A549 (cell line): Measurements from ENCODE around the gene RALBP1.

Experiments
- FOSL2 ChIP-seq, 2 experiments: fragments of 450-650 bp in 1 of 2; fragments of >200 bp in 1 of 2; sonication (Bioruptor Twin) in 1 of 2; formaldehyde crosslinking; IDR thresholded peaks; 2 replicates each; pipeline versions ENCODE4 v1.5.0 to v1.6.1; 2016 to 2020; ENCODE audit warnings: mild to moderate bottlenecking in 1 of 2, moderate library complexity in 1 of 2
- POLR2A ChIP-seq: IDR thresholded peaks from 2 replicates; pipeline ENCODE4 v1.6.1; 2012; ENCODE audit warnings: mild to moderate bottlenecking, low read length
- RARB ChIP-seq: fragments of 250-450 bp; sonication (Bioruptor Pico); IDR thresholded peaks from 2 replicates; pipeline ENCODE4 v1.8.0; 2021; ENCODE audit warnings: mild to moderate bottlenecking, moderate library complexity
- RCOR1 ChIP-seq: fragments of 150-350 bp; IDR thresholded peaks from 2 replicates; pipeline ENCODE4 v1.6.1; 2014; ENCODE audit warnings: antibody characterized with exemption, low read length, low read depth
- TF ChIP-seq, protein P1 (sequence below): IDR thresholded peaks from 2 replicates; pipeline ENCODE4 v1.6.1; 2012
- TF ChIP-seq, protein P2 (sequence below): fragments of >200 bp; sonication (Bioruptor Twin); formaldehyde crosslinking; IDR thresholded peaks from 3 replicates; pipeline ENCODE4 v1.5.1; 2016

GRCh38 chr18:9513971-9514512 lies 38.7 kb downstream of the RALBP1 start:
- TF ChIP-seq, protein P1, sequence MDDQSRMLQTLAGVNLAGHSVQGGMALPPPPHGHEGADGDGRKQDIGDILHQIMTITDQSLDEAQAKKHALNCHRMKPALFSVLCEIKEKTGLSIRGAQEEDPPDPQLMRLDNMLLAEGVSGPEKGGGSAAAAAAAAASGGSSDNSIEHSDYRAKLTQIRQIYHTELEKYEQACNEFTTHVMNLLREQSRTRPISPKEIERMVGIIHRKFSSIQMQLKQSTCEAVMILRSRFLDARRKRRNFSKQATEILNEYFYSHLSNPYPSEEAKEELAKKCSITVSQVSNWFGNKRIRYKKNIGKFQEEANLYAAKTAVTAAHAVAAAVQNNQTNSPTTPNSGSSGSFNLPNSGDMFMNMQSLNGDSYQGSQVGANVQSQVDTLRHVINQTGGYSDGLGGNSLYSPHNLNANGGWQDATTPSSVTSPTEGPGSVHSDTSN = no peak; the same call in 1 of the 2 replicates
- TF ChIP-seq, protein P2, sequence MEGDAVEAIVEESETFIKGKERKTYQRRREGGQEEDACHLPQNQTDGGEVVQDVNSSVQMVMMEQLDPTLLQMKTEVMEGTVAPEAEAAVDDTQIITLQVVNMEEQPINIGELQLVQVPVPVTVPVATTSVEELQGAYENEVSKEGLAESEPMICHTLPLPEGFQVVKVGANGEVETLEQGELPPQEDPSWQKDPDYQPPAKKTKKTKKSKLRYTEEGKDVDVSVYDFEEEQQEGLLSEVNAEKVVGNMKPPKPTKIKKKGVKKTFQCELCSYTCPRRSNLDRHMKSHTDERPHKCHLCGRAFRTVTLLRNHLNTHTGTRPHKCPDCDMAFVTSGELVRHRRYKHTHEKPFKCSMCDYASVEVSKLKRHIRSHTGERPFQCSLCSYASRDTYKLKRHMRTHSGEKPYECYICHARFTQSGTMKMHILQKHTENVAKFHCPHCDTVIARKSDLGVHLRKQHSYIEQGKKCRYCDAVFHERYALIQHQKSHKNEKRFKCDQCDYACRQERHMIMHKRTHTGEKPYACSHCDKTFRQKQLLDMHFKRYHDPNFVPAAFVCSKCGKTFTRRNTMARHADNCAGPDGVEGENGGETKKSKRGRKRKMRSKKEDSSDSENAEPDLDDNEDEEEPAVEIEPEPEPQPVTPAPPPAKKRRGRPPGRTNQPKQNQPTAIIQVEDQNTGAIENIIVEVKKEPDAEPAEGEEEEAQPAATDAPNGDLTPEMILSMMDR = no peak
- no peak for TF ChIP-seq RCOR1
- no peak for TF ChIP-seq POLR2A
- TF ChIP-seq RARB (CRISPR knock-in tag) = no peak
- TF ChIP-seq FOSL2 (IDR thresholded peaks at IDR 0.05) = peak; percentile 41; the same call in 1 of the 2 replicates
- peak; percentile 74 for TF ChIP-seq FOSL2 (CRISPR knock-in tag; IDR thresholded peaks at IDR 0.05)
